Activated CD8-positive, alpha-beta memory T cell treated with anti-CD3 and anti-CD28 coated beads for 4 hours (primary cell): ENCODE measurements around the gene GARIN5A.

Source experiments
- DNase-seq, 2 donors: peaks; one replicate each; pipeline ENCODE4 v3.0.0-alpha.2; 2020; ENCODE audit warnings: low read depth in 2 of 2

GARIN5A gene

DNA sequence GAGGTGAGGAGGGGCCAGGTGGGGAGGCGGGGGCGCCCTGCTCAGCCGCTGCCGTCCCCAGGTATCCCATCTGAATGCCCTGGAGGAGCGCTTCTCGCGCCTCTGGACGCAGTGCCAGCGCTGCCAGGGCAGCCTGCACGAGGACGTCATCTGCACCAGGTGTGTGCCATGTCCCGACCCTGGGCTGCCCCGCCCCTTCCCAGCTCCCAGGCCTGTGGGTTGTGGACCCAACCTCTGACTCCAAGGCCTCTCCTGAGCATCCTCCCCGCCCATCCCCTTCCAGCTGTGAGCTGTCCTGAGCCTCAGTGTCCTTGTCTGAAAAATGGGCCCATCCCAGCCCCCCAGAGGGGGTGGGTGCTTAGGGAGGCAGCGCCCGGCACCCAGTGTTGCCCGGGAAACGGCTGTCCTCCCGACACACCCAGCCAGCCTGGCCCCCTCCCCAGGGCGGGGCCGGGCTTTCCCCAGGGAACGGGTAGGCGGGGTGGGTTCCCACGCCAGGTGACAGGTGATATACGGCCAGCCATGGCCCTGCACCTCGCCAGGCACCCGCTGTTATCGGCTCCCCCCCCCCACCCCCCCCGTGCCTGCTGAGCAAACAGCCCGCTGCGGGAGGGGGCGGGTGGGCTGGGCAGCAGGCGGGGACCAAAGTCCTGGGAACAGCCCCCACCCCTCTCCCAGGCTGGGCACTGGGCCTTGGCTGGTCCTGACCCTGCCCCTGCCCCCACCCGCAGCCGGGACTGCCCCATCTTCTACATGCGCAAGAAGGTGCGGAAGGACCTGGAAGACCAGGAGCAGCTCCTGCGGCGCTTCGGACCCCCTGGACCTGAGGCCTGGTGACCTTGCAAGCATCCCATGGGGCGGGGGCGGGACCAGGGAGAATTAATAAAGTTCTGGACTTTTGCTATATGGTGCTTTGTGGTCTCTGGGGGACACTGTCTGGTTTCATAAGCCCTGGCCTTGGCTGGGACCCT, 59.3 kb downstream of the GARIN5A start:
- no peak for DNase-seq
